Jurkat, Clone E6-1 (cell line): ENCODE data around the gene RAB4A.
"Not testable (repeated sequence)": the region's sequence is repeated elsewhere in the genome, so short reads cannot be mapped to it uniquely, and the experiment has no call there.

Source experiments
- DNase-seq: peaks from one replicate; pipeline ENCODE4 v3.0.0-alpha.2; 2011; ENCODE audit warnings: low read depth, low spot score
- H3K4me3 ChIP-seq: 2 replicates; pipeline ENCODE4 v1.5.1; 2011; ENCODE audit warnings: mild to moderate bottlenecking, low read length, control low read depth, moderate library complexity

The RAB4A gene

DNA sequence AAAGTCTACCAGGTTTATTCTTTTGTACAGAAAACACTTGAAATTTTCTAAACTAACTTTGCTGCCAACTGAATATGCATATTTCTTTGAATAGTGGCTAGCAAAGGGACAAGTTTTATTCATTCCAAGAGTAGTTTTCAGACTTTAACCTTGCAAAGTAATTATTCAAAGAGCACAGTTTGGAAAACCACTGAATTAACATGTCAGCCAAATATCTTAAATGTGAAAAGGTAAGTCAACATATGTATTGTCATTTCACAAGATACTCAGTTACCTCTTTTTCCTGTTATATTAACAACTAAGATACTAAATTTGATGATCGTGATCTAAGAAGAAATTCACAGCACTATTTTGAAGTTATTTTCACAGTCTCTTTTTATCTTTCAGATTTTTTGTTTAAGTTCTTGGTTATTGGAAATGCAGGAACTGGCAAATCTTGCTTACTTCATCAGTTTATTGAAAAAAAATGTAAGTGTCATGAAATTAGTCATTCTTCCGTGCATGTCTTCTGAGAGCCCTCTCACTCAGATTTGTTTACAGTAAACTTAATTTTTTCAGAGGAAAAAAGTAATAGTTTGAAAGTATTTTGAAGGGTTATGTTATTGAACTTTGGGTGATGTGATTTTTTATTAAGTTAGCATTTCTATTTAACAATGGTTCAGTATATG lies 15.3 kb downstream of the RAB4A start:
- no peak for DNase-seq
- H3K4me3 ChIP-seq = no peak overlapping the region

- H3K4me3 ChIP-seq = no peak overlapping the region
- DNase-seq = no peak
Observed at GRCh38 chr1:229287267-229287666, 16.4 kb downstream of the RAB4A start.

- no peak overlapping the region for H3K4me3 ChIP-seq
- no peak for DNase-seq
Observed at GRCh38 chr1:229288516-229288915, 17.6 kb downstream of the RAB4A start.

- H3K4me3 ChIP-seq, DNase-seq: not testable (repeated sequence)
Observed at GRCh38 chr1:229291686-229292085, 20.8 kb downstream of the RAB4A start.

DNA sequence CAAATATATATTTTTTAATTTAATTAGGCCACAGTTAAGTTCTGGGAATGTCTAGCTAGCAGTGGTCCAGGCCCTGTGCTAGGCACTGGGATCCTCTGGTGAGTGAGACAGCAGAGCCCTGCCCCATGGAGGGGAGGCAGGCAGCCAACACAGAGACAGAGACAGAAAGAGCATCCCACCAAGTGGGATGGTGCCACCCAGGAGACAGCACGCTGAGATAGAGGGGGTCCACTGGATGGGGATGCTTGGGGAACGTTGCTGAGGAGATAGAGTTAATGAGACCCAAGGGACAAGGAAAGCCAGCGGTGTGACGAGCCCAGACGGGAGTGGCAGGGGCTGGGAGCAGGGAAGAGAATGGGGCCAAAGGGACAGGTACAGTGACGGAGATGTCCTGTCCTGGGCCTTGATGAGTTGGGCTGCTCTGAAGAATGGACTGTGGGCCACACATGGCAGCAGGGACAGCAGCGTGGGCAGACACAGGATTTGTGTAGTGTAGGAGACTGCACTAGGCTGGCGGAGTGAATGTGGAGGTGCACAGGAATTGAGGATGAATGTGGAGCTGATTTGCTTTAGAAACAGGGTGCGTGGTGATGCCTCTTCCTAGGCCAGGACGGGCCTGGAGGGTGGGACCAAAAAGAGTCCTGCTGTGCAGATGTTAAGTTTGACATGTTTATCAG lies 22.8 kb downstream of the RAB4A start:
- no peak overlapping the region for H3K4me3 ChIP-seq
- no peak for DNase-seq

DNA sequence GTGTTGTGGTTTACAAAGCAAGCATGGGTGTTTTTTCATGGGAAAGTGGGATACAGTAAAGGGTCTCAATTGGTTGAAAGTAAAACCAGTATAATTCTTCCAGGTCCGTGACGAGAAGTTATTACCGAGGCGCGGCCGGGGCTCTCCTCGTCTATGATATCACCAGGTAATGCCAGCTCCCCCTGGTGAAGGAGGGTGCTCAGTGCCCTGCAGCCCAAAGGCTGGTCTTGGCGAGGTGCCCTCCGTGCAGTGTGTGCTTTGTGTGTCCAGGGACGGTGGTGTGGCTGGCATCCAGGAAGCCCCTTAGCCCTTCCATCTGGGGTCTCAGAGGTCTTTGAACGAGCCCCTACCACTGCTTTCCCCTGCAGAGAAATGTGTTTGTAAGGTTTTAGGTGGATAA lies 24.8 kb downstream of the RAB4A start:
- no peak overlapping the region for H3K4me3 ChIP-seq
- no peak for DNase-seq

DNA sequence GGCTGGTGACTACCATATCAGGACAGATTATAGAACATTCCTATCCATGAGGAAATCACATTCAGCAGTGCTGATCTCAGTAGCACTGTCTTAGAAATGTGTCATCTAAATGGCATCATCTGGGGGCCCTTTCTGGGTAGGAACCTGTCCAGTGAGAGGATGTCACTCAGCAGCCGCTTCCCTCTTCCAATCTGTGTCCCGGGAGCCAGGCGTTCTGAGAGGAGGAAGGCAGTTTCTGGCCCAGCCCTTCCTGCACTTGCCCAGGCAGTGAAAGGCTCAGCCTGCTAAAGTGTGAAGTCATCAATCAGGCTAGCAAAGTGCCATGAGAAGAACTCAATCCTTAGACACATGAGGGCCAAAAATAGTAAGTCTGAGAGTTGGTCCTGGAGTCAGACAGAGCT lies 25.6 kb downstream of the RAB4A start:
- no peak for DNase-seq
- no peak overlapping the region for H3K4me3 ChIP-seq

GRCh38 chr1:229297746-229298145 lies 26.8 kb downstream of the RAB4A start:
- no peak overlapping the region for H3K4me3 ChIP-seq
- DNase-seq = no peak

DNA sequence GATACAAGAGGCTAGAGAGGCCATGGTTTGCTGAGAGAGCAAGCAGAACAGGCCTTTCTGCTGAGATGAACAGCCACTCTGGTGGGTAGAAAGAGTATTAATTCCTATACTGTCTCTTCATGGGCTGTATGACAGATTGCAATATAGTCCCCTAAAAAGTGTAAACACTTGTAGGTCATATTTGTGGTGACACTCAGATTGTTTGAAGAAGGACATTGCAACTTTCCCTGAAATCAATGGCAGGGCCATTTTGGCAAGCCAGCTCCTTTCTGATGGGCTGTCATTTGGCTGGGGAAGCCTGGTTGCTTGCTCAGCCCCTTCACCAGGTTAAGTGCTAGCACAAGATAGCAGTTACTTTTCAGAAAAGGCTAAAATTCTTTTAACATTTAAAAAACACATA lies 27.5 kb downstream of the RAB4A start:
- no peak for DNase-seq
- no peak overlapping the region for H3K4me3 ChIP-seq

- no peak overlapping the region for H3K4me3 ChIP-seq
- no peak for DNase-seq
Observed at GRCh38 chr1:229298887-229299503, 28.1 kb downstream of the RAB4A start.

DNA sequence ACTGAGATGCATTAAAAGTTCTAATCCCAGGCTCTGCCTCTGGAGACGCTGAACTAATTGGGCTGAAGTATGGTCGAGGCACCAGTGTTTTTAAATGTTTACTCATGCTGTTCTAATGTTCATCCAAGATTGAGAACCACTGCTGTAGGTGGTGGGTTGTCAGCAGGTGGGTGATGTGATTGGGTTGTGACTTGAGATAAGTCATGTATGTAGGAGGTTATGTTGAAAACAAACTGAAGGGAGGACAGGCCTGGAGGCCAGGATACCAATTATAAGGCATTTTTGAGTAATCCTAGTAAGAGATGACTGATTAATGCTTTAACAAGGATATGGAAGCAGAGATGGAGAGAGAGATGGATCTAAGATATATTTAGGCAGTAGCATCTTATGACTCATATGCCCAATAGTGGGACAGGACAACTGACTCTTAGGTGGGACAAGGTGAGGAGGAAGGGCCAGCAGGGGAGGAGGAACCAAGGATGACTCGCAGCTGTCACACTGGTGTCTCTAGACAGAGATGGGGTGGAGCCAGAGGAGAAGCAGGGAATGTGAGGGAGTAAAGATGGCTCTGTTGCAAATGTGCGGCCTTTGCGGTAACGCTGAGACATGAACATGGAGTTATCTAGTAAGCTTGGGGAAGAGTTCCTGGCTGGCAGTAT lies 29.3 kb downstream of the RAB4A start:
- no peak overlapping the region for H3K4me3 ChIP-seq
- DNase-seq = no peak

DNA sequence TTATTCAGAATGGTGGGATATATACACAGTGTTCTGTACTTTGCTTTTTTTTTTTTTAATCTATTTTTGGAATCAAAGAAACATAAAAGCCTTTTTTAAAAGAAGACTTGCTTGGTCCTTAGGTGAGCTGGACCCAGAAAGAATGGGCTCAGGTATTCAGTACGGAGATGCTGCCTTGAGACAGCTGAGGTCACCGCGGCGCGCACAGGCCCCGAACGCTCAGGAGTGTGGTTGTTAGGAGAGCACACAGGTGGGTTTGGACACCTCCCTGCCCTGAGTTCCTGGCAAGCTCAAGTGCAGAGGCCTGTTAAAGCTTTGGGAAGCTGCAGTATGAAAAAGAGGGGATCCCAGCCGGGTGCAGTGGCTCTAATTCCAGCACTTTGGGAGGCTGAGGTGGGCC lies 31.8 kb downstream of the RAB4A start:
- DNase-seq = no peak
- no peak overlapping the region for H3K4me3 ChIP-seq

DNA sequence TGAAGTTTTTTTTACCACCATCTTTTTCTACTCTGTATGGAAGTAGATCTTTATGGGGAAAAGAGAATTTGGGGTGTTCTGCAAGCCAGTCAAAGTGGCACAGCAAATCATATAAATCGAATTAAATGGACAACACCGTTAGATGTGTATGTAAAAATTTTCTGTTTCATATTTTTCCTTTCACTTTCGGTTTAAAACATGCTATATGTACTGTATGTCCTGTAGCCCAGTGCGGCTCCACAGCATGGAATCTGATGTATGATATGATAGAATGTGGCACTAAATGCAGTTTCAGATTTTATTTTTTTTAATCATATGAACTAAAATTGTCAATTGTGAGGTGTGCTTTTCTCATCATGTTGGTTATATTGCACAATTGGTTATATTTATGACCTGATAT lies 32.9 kb downstream of the RAB4A start:
- no peak for DNase-seq
- no peak overlapping the region for H3K4me3 ChIP-seq

DNA sequence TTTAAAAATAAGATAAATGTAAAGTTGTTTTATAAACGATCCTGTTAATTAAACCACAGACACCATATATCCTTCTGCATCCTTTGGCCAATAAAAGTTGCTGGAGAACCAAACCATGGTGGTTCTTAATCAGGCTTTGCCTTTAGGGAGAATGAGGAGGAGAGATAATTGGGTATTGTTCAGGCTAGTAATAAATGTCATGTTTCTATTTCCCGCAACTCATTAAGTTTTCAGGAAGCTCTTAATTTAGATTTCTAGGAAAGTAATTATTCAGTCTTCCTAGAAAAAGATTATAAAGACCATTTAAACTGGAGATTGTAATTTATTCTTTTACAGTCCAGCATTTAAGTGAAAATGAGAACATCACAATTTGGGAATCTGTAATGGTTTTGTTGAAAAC lies 34.5 kb downstream of the RAB4A start:
- DNase-seq = no peak
- no peak overlapping the region for H3K4me3 ChIP-seq

DNA sequence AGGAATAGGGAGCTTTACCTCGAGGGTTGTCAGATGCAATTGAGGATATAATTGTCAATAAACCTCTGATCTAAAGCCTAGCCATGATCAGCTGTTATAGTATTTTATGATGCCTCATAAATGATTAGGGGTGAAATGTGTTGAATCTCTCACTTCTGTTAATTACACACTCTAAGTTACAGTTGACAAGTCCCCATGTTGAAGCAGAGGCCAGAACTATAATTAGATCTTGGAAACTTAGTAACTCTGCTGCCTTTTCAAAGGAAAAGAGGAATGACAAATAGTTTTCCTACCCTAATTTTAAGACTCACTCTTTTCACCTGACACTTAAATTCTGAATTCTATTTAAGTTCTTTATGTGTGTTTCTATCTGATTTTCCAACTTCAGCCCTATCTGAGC lies 38.2 kb downstream of the RAB4A start:
- DNase-seq = no peak
- H3K4me3 ChIP-seq = no peak overlapping the region

- DNase-seq = no peak
Observed at GRCh38 chr1:229309684-229310083, 38.8 kb downstream of the RAB4A start.

GRCh38 chr1:229310833-229311232 lies 39.9 kb downstream of the RAB4A start:
- no peak for DNase-seq
- no peak overlapping the region for H3K4me3 ChIP-seq

More at GRCh38 chr1:229309684-229310083, 38.8 kb downstream of the RAB4A start:
- H3K4me3 ChIP-seq = no peak overlapping the region

DNA sequence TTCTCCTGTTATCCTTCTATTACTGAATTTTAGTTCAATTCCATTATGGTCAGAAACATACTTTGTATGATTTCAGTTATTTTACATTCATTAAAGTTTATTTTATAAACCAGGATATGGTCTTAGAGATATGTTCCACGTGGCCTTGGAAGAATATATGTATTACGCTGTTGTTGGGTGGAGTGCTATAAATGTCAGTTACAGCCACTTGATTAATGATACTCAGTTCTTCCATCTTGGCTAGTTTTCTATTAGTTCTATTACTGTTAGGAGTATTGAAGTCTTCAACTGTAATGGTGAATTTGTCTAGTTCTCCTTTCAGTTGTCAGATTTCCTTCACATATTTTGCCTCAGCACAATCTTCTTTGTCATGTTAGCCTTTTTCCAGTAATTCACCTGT lies 45.3 kb downstream of the RAB4A start:
- H3K4me3 ChIP-seq = no peak overlapping the region
- no peak for DNase-seq

DNA sequence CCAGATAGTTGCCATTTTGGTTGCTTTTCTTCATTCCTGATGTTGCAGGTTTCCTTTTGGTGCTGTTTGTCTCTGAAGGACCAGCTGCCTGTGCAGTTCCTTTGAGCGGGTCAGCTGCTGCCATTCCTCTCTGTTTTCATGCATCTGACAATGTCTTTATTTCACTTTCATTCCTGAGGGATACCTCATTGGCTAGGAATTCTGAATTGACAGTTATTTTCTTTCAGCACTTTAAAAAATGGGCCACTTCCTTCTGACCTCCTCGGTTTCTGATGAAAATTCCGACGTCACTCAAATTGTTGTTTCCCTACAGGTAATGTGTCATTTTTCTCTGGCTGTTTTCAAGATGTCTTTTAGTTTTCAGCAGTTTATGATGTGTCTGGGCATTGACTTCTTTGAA lies 47.1 kb downstream of the RAB4A start:
- no peak overlapping the region for H3K4me3 ChIP-seq

GRCh38 chr1:229319487-229319886 lies 48.6 kb downstream of the RAB4A start:
- H3K4me3 ChIP-seq = no peak overlapping the region
- DNase-seq = no peak

More for the DNA sequence above, 47.1 kb downstream of the RAB4A start:
- DNase-seq = no peak
